ENCODE results near the gene MYO15B. TPM values are rescaled to one million over a fixed set of nuclear protein-coding genes. Genes with fewer than 3 reads are reported as not detected.

MYO15B gene
- total RNA-seq, 1 experiment from 2014 or later: 7.1 TPM

DNA sequence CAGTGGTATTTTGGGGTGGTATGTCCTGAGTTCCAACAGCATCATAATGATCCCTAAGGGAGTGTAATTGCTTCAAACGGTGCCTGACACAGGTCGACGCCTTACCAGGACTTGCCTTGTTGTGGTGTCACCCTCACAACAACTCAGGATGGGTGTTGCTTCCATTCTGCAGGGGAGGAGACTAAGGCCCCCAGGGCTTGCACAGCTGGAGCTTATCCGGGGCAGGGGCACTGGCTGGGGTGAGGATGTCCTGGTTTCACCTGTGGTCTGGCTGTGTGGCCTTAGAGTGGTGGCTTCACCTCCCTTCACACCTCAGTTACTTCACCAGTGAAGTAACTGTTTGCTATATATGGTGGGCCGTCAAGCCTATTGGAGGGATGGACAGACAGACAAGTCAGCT is 38.8 kb upstream of the MYO15B start:
- peaks cover 30% of the 10 kb centered on the region for H3K4me1 ChIP-seq (ENCODE audit: insufficient read depth, low read length)
- peaks cover 4% of the 10 kb centered on the region for H3K79me2 ChIP-seq (ENCODE audit: low read length)
- no peaks in the 10 kb centered on the region for H3K9me3 ChIP-seq (ENCODE audit: low read length)
- DNase-seq (no peak), ATAC-seq (peak; percentile 8; the same call in 1 of the 2 replicates)
- H3K9me2 ChIP-seq (replicated peaks; ENCODE audit: low read length): no peaks in the 10 kb centered on the region
- H3K27ac ChIP-seq (ENCODE audit: low read length): peak overlapping the region; percentile 98
- CTCF ChIA-PET: interaction anchor here (0.5 to 2.9 kb wide), 3 partner anchors 24 to 53 kb away, joined by 4 to 18 read pairs (median 4); partner anchors contain the start of genes LLGL2 and TSEN54
- H3K9ac ChIP-seq (ENCODE audit: low read length): peak overlapping the region; percentile 91
- no peaks in the 10 kb centered on the region for H4K20me1 ChIP-seq (ENCODE audit: low read length)
- intact Hi-C loops (cut with micrococcal nuclease): loop anchor here (2.0 kb wide), 1 partner anchor 24 kb away; the partner anchor contains the start of gene LLGL2
- peak overlapping the region; percentile 63; the same call in 1 of the 2 replicates for H2AFZ ChIP-seq (ENCODE audit: low read length)
- POLR2A ChIA-PET (ENCODE audit: unreplicated experiment): no interaction called here
- H3K27me3 ChIP-seq (ENCODE audit: low read length): no peaks in the 10 kb centered on the region
- BruUV-seq (replicated peaks): no TSS peak
- peak overlapping the region; percentile 89 for H3K4me2 ChIP-seq (ENCODE audit: low read length)
- H3F3A ChIP-seq (ENCODE audit: low read length, unreplicated experiment): no peaks in the 10 kb centered on the region
- TF ChIP-seq EZH2 (IDR thresholded peaks at IDR 0.05; ENCODE audit: low read length, unreplicated experiment): no peak
- TF ChIP-seq EZH2phosphoT487 (IDR thresholded peaks at IDR 0.05; ENCODE audit: borderline replicate concordance, low read length): no peak
- TF ChIP-seq, protein P1, sequence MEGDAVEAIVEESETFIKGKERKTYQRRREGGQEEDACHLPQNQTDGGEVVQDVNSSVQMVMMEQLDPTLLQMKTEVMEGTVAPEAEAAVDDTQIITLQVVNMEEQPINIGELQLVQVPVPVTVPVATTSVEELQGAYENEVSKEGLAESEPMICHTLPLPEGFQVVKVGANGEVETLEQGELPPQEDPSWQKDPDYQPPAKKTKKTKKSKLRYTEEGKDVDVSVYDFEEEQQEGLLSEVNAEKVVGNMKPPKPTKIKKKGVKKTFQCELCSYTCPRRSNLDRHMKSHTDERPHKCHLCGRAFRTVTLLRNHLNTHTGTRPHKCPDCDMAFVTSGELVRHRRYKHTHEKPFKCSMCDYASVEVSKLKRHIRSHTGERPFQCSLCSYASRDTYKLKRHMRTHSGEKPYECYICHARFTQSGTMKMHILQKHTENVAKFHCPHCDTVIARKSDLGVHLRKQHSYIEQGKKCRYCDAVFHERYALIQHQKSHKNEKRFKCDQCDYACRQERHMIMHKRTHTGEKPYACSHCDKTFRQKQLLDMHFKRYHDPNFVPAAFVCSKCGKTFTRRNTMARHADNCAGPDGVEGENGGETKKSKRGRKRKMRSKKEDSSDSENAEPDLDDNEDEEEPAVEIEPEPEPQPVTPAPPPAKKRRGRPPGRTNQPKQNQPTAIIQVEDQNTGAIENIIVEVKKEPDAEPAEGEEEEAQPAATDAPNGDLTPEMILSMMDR (conservative IDR thresholded peaks at IDR 0.05; ENCODE audit: low read depth, low read length): no peak
- H3K4me3 ChIP-seq (ENCODE audit: low read length): peak overlapping the region; percentile 5; the same call in 1 of the 2 replicates
- 0 out of 2 replicates have a peak, but pooled peaks cover 1% of the 10 kb centered on the region for H3K36me3 ChIP-seq (ENCODE audit: low read depth, low read length)

GRCh38 chr17:75549246-75550138 is 38.1 kb upstream of the MYO15B start:
- intact Hi-C loops (cut with micrococcal nuclease): loop anchor here (2.0 kb wide), 1 partner anchor 25 kb away; the partner anchor contains the start of gene LLGL2
- H3K27me3 ChIP-seq (ENCODE audit: low read length): no peaks in the 10 kb centered on the region
- CTCF ChIA-PET: interaction anchor here (0.5 to 2.9 kb wide), 5 partner anchors 24 to 123 kb away, joined by 3 to 18 read pairs (median 4); partner anchors contain the start of genes LLGL2 and TSEN54
- H3K79me2 ChIP-seq (ENCODE audit: low read length): peaks cover 4% of the 10 kb centered on the region
- POLR2A ChIA-PET (ENCODE audit: unreplicated experiment): interaction anchor here (0.5 to 1.0 kb wide), 2 partner anchors 18 to 134 kb away, joined by 3 read pairs; no protein-coding TSS in a partner anchor
- peak overlapping the region; percentile 63 for H2AFZ ChIP-seq (ENCODE audit: low read length)
- no peaks in the 10 kb centered on the region for H4K20me1 ChIP-seq (ENCODE audit: low read length)
- H3K4me1 ChIP-seq (ENCODE audit: insufficient read depth, low read length): peaks cover 30% of the 10 kb centered on the region
- no peaks in the 10 kb centered on the region for H3K9me2 ChIP-seq (replicated peaks; ENCODE audit: low read length)
- H3K4me3 ChIP-seq (ENCODE audit: low read length): peak overlapping the region; percentile 57
- TF ChIP-seq EZH2 (IDR thresholded peaks at IDR 0.05; ENCODE audit: low read length, unreplicated experiment): no peak
- TF ChIP-seq, protein P1 (conservative IDR thresholded peaks at IDR 0.05; ENCODE audit: low read depth, low read length): no peak
- no peak for TF ChIP-seq EZH2phosphoT487 (IDR thresholded peaks at IDR 0.05; ENCODE audit: borderline replicate concordance, low read length)
- H3K9ac ChIP-seq (ENCODE audit: low read length): peak overlapping the region; percentile 91
- H3F3A ChIP-seq (ENCODE audit: low read length, unreplicated experiment): no peaks in the 10 kb centered on the region
- ATAC-seq: peak; percentile 94
- peak; percentile 96 for DNase-seq
- H3K36me3 ChIP-seq (ENCODE audit: low read depth, low read length): no peaks in the 10 kb centered on the region
- H3K4me2 ChIP-seq (ENCODE audit: low read length): peak overlapping the region; percentile 89
- no peaks in the 10 kb centered on the region for H3K9me3 ChIP-seq (ENCODE audit: low read length)
- BruUV-seq (replicated peaks): TSS peak; percentile 88
- H3K27ac ChIP-seq (ENCODE audit: low read length): peak overlapping the region; percentile 98

Data from PC-3 (cell line).